Activated naive CD4-positive, alpha-beta T cell treated with anti-CD3 and anti-CD28 coated beads, Interleukin-2, amount 50 U/mL, for 72 hours (primary cell): ENCODE results near the gene ZNF608. TPM values are rescaled to one million over a fixed set of nuclear protein-coding genes. Genes with fewer than 3 reads are reported as not detected.

Source experiments
- ATAC-seq, 2 donors: fragments of 150-1000 bp; cut with Tn5 transposase; 2 replicates each; pipeline ENCODE4 v1.10.0; 2021; ENCODE audit warnings: mild to moderate bottlenecking in 2 of 2, moderate library complexity in 2 of 2
- DNase-seq, 2 donors: peaks; one replicate each; pipeline ENCODE4 v3.0.0; 2021 to 2022; ENCODE audit warnings: low spot score in 2 of 2
- H3K27ac Mint-ChIP-seq, 2 donors: one replicate each; pipeline ENCODE4 v1.8.0; 2022; ENCODE audit warnings: mild to moderate bottlenecking in 2 of 2, mixed read lengths in 2 of 2
- H3K36me3 Mint-ChIP-seq, 2 donors: one replicate each; pipeline ENCODE4 v1.8.0; 2022; ENCODE audit warnings: mixed read lengths in 2 of 2
- H3K9me3 Mint-ChIP-seq, 2 donors: one replicate each; pipeline ENCODE4 v1.8.0; 2022; ENCODE audit warnings: mixed read lengths in 2 of 2
- total RNA-seq, 2 donors: library from RNA; stranded (reverse); gene quantifications; one replicate each; pipeline ENCODE4 v1.2.3, GENCODE V29; 2022

Gene ZNF608, protein sequence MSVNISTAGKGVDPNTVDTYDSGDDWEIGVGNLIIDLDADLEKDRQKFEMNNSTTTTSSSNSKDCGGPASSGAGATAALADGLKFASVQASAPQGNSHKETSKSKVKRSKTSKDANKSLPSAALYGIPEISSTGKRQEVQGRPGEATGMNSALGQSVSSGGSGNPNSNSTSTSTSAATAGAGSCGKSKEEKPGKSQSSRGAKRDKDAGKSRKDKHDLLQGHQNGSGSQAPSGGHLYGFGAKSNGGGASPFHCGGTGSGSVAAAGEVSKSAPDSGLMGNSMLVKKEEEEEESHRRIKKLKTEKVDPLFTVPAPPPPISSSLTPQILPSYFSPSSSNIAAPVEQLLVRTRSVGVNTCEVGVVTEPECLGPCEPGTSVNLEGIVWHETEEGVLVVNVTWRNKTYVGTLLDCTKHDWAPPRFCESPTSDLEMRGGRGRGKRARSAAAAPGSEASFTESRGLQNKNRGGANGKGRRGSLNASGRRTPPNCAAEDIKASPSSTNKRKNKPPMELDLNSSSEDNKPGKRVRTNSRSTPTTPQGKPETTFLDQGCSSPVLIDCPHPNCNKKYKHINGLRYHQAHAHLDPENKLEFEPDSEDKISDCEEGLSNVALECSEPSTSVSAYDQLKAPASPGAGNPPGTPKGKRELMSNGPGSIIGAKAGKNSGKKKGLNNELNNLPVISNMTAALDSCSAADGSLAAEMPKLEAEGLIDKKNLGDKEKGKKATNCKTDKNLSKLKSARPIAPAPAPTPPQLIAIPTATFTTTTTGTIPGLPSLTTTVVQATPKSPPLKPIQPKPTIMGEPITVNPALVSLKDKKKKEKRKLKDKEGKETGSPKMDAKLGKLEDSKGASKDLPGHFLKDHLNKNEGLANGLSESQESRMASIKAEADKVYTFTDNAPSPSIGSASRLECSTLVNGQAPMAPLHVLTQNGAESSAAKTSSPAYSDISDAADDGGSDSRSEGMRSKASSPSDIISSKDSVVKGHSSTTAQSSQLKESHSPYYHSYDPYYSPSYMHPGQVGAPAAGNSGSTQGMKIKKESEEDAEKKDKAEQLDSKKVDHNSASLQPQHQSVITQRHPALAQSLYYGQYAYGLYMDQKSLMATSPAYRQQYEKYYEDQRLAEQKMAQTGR (N-terminal part only)
- total RNA-seq, result not detected

DNA sequence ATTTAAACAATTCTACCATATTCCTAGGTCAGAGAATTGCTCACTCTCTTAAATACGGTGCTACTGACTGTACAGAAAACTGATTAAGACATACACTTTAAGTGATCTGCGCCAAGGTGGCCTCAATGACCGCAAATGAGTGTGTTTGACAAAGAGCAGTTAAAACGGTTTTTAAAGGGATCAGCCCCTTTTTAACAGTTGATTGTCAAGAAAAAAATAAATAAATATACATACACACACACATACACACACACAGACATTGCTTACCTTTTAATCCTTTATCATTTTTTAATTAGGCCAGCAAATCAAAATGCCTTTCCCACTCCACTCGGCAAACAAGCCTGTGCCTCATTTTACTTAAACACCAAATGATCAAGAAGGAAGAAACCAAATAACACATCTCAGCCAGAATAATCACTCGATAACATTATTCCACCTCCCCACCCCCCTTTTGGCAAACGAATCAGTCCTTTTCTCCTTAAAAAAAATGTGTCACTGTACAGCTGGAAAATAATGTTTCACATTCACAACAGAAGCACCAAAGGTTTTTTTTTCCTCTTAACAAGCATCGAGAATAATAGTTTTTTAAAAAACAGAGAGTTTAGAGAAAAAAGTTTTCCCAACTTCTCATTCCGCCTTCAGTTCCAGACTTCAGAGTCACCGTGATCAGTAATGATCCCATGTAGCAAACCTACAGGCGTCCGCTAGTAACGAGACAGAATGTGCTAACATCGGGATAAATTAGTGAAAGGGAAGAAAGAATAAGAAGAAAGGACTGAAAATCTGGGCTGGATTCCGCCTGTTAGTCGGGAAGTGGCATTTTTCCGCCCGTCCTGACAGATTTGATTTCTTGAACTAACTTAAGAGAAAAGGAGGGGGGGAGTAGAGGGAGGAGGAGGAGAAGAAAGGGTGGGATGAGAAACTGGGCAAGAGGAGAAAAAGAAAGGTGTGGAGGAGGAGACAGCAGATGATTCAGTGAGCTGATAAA is at the start of gene ZNF608:
TSS of gene ZNF608 (minus strand) at position 712 of the 988 bp plus-strand sequence. CDS start 1,650 bp downstream, outside the sequence.
- Mint-ChIP-seq H3K27ac (no peak within 1 kb of the TSS), H3K9me3 (peaks cover under 1 to 10% of the 10 kb centered on the region in 2 donors), H3K36me3 (peaks cover 0 to 11% of the 10 kb centered on the region in 2 donors)
- DNase-seq, result no peak
- ATAC-seq, result no peak

DNA sequence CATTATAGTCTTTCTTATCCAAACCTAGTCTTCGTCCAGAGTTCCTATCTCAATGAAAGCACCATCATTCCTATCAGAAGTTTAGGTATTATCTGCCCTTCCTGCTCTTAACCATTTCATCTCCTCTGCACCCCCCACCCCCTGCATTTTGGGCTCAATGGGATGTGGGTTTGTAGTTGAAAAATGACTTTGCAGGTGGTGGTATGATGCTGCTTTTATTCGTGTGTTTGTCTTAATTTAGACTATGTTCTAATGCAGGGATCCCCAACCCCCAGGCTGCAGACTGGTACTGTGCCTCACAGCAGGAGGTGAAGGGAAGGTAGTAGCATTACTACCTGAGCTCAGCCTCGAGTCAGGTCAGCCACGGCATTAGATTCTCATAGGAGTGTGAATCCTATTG is 49.4 kb upstream of the ZNF608 start:
- no peak for ATAC-seq
- H3K36me3 Mint-ChIP-seq, result no peaks in the 10 kb centered on the region
- DNase-seq, result no peak
- H3K9me3 Mint-ChIP-seq, result no peaks in the 10 kb centered on the region
- H3K27ac Mint-ChIP-seq, result no peak overlapping the region

DNA sequence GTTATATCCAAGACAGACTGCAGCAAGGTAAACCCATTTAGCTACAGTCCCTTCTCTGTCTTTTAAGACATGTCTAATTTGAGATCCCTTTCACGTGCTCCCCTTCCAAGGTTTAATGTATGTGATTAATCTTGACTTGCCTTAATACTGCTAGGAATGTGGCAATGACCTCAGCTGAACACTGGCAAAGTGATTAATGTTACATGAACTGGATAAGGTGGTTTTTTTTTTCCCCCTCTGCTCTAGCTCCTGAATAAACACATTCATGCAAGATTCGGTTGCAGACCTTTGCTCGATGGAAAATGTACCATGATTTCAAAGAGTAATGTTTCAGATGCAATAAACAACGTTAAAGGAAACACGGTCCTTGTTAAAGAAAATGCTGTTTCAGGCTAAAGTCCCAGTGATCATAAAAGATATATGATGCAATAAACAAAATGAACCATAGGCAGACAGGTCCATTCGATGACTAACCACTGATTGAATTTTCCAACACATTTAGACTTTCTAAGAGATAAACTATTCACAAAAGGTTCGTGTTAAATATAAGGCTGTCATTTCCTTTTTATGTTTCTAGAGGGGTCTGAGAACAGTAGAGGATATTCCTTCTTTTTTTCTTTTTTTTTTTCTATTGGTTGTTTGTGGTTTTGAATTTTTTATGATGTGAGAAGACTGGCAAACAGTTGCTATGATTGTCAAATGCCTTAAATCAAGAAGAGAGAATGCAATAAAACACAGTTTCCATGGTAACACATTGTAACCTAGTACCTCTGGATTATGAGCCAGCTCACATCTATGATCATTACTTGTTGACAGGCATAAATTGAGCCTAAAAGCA is 44.7 kb upstream of the ZNF608 start:
- ATAC-seq (no peak), DNase-seq (no peak)
- H3K27ac Mint-ChIP-seq, result no peak overlapping the region
- H3K9me3 Mint-ChIP-seq, result peaks cover 7 to 9% of the 10 kb centered on the region in 2 donors
- H3K36me3 Mint-ChIP-seq, result no peaks in the 10 kb centered on the region

DNA sequence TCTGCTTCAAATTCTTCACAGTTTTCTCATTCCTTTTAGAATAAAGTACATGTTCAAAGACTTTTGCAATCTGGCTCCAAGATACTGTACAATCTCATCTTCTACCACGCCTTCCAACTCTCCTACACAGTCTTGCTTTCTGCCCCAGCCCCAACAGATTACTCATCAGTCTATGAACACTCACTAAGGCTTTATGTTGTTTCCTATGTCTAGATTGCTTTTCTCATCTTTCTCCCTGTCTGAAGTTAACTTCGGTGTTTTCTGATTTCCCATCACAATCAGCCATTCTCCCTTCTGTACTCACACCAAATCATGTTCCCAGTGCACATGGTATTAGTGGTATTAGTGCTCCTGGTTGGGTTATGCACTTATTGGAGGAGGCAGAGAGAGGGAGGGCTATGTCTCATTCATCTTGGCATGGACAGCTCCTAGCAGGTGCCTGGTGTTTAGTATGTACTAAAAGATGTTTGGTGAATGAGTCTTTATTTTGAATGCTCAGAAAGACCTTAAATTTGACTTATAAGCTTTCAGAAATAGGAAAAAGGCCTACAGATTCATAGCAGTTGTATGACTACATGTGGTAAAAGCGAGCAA is 44.0 kb upstream of the ZNF608 start:
- Mint-ChIP-seq H3K27ac (no peak overlapping the region), H3K36me3 (no peaks in the 10 kb centered on the region), H3K9me3 (peaks cover 7 to 9% of the 10 kb centered on the region in 2 donors)
- ATAC-seq (no peak), DNase-seq (no peak)

DNA sequence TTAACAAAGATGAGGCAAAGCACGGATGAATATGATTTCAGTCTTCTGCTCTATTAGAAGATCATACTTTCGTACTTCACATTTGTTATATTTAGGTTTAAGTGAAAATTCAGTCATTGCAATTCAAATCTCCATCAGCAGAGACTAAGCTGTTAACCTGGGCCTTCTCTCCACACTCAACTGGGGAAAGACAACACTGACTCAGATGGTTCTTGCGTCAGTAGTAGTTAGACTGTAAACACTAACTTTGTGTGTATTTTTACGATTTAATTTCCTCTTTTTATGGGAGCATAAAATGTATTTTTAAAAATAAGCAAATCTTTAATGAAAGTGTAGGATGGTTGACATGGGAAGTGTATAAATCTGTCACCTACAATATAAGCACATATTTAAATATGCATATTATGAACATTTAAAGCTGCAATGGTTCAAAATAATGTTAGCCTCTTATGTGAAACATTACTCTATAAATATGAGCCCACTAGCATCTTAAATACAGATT is 42.7 kb upstream of the ZNF608 start:
- Mint-ChIP-seq H3K27ac (no peak overlapping the region), H3K9me3 (peaks cover 7 to 9% of the 10 kb centered on the region in 2 donors), H3K36me3 (no peaks in the 10 kb centered on the region)
- ATAC-seq, result no peak
- DNase-seq, result no peak

DNA sequence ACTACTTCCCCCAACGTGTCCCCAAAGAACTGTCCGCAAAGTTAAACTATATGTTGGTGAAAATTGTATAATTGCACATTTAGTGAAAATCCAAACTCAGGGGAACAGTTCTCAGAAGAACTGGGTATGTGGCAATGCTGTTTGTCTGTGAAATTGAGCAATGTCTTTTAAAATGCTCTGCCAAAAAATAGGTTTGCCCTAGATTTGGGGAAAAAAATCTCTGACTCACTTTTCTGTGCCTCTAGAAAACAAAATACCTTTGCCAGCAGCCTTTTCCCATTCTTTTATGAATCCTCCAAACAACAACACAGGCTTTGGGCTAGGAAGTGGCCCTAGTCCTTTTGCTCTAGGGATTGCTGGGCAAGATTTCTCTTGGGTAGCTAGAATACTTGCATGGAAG is 37.4 kb upstream of the ZNF608 start:
- Mint-ChIP-seq H3K27ac (no peak overlapping the region), H3K9me3 (peaks cover 4 to 5% of the 10 kb centered on the region in 2 donors), H3K36me3 (peaks cover 0 to 4% of the 10 kb centered on the region in 2 donors)
- DNase-seq (no peak), ATAC-seq (no peak)

DNA sequence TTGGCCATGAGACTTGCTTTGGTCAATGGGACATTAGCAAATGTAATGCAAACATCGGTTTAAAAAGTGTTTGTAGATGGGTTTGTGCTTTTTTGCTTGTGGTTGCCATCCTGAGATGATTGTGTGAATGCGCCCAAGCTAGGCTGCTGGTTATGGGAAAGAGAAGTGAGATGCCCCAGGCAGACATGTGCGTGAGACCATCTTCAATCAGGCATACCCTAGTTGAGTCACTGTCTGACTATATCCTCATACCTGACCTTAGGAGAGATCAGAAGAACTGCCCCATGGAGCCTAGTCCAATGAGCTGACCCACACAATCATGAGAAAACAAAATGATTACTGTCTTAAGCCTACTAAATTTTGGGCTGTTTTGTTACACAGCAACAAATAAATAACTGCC is 36.8 kb upstream of the ZNF608 start:
- ATAC-seq (no peak), DNase-seq (no peak)
- H3K36me3 Mint-ChIP-seq, result peaks cover 0 to 4% of the 10 kb centered on the region in 2 donors
- peaks cover 4 to 5% of the 10 kb centered on the region in 2 donors for H3K9me3 Mint-ChIP-seq
- no peak overlapping the region for H3K27ac Mint-ChIP-seq

DNA sequence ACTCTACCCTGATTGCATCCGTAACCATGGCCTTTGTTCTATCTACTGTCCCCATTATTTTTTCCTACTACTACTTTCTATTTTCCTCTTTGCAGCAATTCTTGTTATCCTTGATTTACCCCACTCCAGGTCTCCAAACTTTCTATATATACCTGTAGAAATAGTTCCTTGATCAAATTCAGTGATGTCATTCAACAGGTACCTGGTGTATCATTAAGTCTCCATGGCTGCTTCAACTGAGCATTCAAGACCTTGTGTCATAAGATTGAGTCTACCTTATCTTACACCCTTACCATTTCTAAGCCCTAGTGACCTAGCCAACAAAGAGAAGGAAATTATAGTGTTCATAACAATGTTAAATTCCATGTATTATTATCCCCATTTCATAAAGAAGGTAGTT is 35.8 kb upstream of the ZNF608 start:
- Mint-ChIP-seq H3K9me3 (peaks cover 8 to 10% of the 10 kb centered on the region in 2 donors), H3K36me3 (peaks cover 0 to 4% of the 10 kb centered on the region in 2 donors), H3K27ac (no peak overlapping the region)
- DNase-seq (no peak), ATAC-seq (no peak)

DNA sequence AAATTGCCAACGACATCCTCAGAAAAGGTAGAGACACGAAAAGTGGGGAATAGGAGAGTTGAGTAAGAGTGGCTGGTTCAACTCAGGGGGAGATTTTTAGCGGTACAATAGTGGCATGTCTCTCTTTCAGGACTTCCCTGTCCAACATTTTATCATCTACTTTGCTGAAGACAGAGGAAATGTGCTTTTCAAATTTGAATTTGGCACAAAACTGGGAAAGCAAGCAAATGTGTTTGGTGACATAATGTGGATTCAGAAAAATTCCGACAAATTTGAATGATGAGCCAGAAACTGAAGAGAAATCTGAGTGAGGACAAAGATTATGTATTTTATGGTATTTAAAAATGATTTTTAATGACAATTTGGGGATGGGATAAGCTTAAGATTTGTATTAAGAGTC is 33.6 kb upstream of the ZNF608 start:
- H3K27ac Mint-ChIP-seq, result no peak overlapping the region
- peaks cover 8 to 10% of the 10 kb centered on the region in 2 donors for H3K9me3 Mint-ChIP-seq
- ATAC-seq (no peak), DNase-seq (no peak)
- H3K36me3 Mint-ChIP-seq, result peaks cover 0 to 4% of the 10 kb centered on the region in 2 donors

DNA sequence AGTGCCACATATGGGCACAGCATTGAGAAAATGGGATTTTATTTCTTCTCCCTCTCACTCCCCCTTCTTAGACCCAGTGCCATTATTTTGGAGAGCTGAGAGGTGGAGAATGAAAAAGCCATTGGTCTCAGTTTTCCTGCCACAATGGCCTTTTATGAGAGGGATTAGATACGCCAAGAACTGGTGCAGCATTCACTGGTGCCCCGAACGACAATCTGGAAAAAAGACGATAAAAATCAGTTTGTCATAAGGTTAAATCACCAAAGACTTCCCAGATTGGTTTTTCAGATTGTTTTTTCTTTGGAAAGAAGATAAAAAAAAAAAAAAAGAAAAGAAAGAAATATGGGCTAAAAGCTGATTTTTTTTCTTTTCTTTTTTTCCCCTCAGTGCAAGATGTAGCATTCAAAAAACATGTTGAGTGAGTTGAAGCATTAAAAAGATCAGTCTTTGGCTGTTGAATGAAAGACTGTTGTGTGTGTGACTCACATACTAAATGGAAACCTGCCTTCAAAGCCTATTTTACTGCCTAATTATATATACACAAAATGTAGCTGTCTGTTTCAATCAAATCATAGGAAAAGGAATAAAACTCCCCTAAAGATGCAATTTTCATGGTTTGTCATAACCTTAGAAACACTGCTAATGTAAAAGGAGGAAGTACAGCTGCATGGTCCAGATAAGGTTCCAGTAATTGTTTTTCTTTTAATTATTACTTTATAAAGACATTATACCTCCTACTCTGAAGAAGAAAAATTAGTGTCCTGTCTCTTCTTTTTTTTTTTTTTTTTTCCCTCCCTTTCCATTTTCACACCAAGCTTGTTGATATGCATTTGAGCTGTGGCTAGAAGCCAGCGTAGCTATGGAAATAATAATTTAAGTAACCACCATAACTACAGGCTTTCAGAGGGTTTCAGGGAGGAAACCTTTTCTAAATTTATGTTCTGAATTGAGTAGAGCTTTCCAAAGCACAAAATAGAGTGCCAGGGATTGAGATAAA is 27.2 kb upstream of the ZNF608 start:
- DNase-seq, result no peak

DNA sequence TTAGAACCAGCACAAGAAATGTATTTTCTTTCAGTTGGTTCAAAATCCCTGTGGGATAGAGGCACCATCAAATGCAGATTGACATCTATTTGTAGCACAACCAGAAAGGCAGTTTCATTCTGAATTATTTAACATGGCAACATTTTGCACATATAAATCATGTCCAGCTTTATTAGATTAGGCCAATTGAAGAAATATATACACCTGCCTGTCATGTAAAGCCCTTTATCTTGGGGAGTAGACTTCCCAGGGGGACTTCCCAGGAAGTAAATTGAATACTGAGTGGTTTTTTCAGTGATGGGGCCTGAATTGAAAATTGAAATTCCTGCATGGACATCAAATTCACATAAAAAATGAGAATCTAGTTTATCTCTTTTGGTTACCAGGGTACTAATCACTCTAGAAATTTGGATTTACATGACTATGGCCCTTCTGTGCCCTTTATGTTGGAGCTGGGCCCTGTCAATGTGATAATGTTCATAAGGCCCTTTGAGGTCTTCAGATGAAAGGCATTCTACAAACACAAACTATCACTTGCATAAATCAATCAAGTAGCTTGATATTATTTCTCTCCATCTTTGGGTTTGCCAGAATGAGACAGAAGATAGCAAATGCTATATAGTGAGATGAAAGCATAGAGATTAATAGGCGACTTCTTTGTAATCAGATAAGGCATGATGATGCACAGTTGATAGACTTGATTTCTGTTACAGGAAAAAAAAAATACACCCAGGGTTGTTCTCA is 26.2 kb upstream of the ZNF608 start:
- Mint-ChIP-seq H3K36me3 (no peaks in the 10 kb centered on the region), H3K27ac (no peak overlapping the region), H3K9me3 (peaks cover 0 to 4% of the 10 kb centered on the region in 2 donors)
- ATAC-seq (no peak), DNase-seq (no peak)

More for the DNA sequence above, 27.2 kb upstream of the ZNF608 start:
- Mint-ChIP-seq H3K27ac (no peak overlapping the region), H3K9me3 (peaks cover 4 to 8% of the 10 kb centered on the region in 2 donors), H3K36me3 (no peaks in the 10 kb centered on the region)
- no peak for ATAC-seq

DNA sequence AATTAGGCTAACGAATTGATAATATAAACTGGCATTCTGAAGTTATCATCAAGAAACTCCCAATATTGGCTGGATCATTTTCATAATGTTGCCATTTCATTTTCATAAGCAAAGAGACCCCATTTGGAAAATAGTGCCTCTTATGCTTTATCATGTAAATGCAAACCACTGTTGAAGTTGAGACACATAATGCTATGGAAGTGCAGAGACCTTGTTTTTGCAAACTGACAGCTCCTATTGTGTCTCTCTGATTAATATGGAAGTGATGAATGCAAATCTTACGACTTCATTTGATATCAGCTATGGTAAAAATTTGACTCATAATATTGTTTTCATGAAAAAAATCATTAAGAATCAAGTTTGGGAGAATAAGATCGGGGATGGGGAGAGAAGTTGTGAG is 25.3 kb upstream of the ZNF608 start:
- no peaks in the 10 kb centered on the region for H3K36me3 Mint-ChIP-seq

DNA sequence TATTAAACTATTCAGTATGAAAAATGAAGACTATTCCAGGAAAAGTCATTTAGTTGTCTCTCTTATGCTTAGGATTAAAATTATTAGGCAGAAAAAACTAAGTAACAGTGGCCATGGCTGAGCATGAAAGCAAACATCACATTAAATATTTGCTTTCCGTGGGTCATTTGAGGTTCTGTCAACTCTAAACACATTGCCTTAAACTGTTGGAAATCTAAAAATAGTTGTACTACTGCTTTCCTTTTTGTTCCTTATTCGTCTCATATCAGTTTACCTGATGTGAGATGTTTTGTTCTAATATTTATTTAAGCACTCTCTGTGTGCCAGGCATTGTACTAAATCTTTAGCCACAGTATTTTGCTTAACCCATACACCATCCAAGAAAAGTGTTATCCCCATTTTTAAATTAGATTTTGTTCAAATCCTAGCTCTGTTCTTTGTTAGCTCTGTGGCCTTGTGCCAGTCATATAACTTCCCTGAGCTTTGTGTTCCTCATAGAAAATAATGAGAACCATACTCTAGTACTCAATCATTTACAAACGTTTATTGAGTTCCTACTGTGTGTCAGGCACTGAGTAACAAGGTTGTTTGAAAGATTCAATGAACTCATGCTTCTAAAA is 18.7 kb upstream of the ZNF608 start:
- Mint-ChIP-seq H3K27ac (no peak overlapping the region), H3K9me3 (peaks cover 8 to 11% of the 10 kb centered on the region in 2 donors), H3K36me3 (no peaks in the 10 kb centered on the region)
- DNase-seq (no peak), ATAC-seq (no peak)

More for the DNA sequence above, 25.3 kb upstream of the ZNF608 start:
- no peak for DNase-seq
- ATAC-seq, result no peak
- Mint-ChIP-seq H3K9me3 (peaks cover 2 to 6% of the 10 kb centered on the region in 2 donors), H3K27ac (no peak overlapping the region)
